ENCODE results near the gene PACRG. TPM values are rescaled to one million over a fixed set of nuclear protein-coding genes. Genes with fewer than 3 reads are reported as not detected.
"Not testable (repeated sequence)": the region's sequence is repeated elsewhere in the genome, so short reads cannot be mapped to it uniquely, and the experiment has no call there.

Gene PACRG
- total and polyA plus RNA-seq, 10 of the 15 experiments (the other 5 are each of a cell fraction or from before 2014, with no cell fraction given), result not detected

DNA sequence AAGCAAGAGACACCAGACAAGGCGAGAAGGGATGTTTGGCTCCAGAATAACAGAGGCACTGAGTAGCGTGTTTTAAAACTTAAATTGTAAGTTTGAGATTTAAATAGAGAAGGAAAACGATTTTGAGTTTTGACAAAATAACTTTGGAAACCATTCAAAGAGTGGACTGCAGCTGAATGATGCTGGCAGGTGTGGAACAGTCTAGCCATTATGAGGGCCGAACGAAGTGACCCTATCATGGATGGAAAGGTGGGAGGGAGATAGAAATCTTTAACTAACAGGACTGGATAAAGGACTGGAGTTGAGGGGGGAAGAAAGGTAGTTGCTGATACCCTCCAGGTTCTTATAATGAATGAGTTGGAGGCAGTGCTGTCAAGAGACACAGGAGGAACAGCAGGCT is 248.4 kb downstream of the PACRG start (continued):
- TF ChIP-seq, protein P1, sequence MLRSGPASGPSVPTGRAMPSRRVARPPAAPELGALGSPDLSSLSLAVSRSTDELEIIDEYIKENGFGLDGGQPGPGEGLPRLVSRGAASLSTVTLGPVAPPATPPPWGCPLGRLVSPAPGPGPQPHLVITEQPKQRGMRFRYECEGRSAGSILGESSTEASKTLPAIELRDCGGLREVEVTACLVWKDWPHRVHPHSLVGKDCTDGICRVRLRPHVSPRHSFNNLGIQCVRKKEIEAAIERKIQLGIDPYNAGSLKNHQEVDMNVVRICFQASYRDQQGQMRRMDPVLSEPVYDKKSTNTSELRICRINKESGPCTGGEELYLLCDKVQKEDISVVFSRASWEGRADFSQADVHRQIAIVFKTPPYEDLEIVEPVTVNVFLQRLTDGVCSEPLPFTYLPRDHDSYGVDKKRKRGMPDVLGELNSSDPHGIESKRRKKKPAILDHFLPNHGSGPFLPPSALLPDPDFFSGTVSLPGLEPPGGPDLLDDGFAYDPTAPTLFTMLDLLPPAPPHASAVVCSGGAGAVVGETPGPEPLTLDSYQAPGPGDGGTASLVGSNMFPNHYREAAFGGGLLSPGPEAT (IDR thresholded peaks at IDR 0.05; ENCODE audit: low read depth), result no peak
- no peak for TF ChIP-seq POLR2A (IDR thresholded peaks at IDR 0.05; ENCODE audit: low read depth, low read length)
- TF ChIP-seq SIN3A (IDR thresholded peaks at IDR 0.05; ENCODE audit: low read depth, low read length), result no peak
- TF ChIP-seq RBBP5 (conservative IDR thresholded peaks at IDR 0.05), result no peak
- TF ChIP-seq EED (IDR thresholded peaks at IDR 0.05; ENCODE audit: low read depth), result no peak
- TF ChIP-seq, protein P2, sequence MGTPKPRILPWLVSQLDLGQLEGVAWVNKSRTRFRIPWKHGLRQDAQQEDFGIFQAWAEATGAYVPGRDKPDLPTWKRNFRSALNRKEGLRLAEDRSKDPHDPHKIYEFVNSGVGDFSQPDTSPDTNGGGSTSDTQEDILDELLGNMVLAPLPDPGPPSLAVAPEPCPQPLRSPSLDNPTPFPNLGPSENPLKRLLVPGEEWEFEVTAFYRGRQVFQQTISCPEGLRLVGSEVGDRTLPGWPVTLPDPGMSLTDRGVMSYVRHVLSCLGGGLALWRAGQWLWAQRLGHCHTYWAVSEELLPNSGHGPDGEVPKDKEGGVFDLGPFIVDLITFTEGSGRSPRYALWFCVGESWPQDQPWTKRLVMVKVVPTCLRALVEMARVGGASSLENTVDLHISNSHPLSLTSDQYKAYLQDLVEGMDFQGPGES (IDR thresholded peaks at IDR 0.05), result no peak

DNA sequence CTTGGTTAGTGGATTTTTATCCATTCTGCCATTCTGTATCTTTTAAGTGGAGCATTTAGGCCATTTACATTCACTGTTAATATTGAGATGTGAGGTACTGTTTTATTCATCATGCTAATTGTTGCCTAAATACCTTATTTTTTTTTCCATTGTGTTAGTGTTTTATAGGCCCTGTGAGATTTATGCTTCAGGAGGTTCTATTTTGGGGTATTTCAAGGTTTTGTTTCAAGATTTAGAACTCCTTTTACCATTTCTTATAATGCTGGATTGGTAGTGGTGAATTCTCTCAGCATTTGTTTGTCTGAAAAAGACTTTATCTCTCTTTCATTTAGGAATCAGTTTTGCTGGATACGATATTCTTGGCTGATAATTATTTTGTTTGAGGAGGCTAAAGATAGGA is 255.5 kb downstream of the PACRG start:
- in situ Hi-C loops (cut with MboI); DNase-seq (ENCODE audit: low read depth, low spot score); H3K4me3 ChIP-seq; H2AFZ ChIP-seq (ENCODE audit: control insufficient read depth, low read depth, low read length); H4K20me1 ChIP-seq (ENCODE audit: control insufficient read depth, insufficient read depth); H3K9me3 ChIP-seq (replicated peaks; ENCODE audit: control insufficient read depth, insufficient read depth, low read length); H3K79me2 ChIP-seq (ENCODE audit: control insufficient read depth, insufficient read depth, low read length); H3K27ac ChIP-seq (ENCODE audit: control insufficient read depth, insufficient read depth); H3K36me3 ChIP-seq (ENCODE audit: control insufficient read depth in 2 of 2, insufficient read depth in 2 of 2, low read length in 1 of 2); H3K9ac ChIP-seq (ENCODE audit: control insufficient read depth, insufficient read depth, low read length); H3K27me3 ChIP-seq (replicated peaks in 1 of 2; ENCODE audit: control insufficient read depth in 2 of 2, insufficient read depth in 2 of 2, low read length in 1 of 2); BruUV-seq (replicated peaks); FAIRE-seq; SMC1A ChIA-PET (ENCODE audit: uncharacterized antibody, unreplicated experiment); POLR2A ChIA-PET; RAD21 ChIA-PET (ENCODE audit: unreplicated experiment); CTCF ChIA-PET; H3K4me2 ChIP-seq (ENCODE audit: control insufficient read depth, insufficient read depth); H3K4me1 ChIP-seq (ENCODE audit: control insufficient read depth, insufficient read depth, low read length); intact Hi-C loops (cut with micrococcal nuclease; ENCODE audit: unreplicated experiment); ATAC-seq: not testable (repeated sequence)
- WGBS (ENCODE audit: insufficient coverage, insufficient replicate concordance, low lambda C conversion rate, missing lambda C conversion rate), result 0% methylated on average over 1 of the region's 1 CpG
